Breast epithelium (tissue), 4 donors: ENCODE results near the gene PLCH1. TPM values are rescaled to one million over a fixed set of nuclear protein-coding genes. Genes with fewer than 3 reads are reported as not detected.
"Not testable (repeated sequence)": the region's sequence is repeated elsewhere in the genome, so short reads cannot be mapped to it uniquely, and the experiment has no call there.

Experiments
- DNase-seq, 2 donors: peaks; one replicate each; pipeline ENCODE4 v3.0.0-alpha.2; 2019; ENCODE audit warnings: low spot score in 2 of 2
- H3K27ac ChIP-seq, 2 donors: fragments of 200-600 bp; sonication (generic) in 1 of 2; one replicate each; pipeline ENCODE4 v1.5.1; 2016 to 2019; ENCODE audit warnings: mild to moderate bottlenecking in 1 of 2
- H3K27me3 ChIP-seq, 2 donors: fragments of 200-600 bp; sonication (generic) in 1 of 2; one replicate each; pipeline versions ENCODE4 v1.5.1 to v1.6.0; 2017 to 2019; ENCODE audit warnings: control low read depth in 1 of 2, mild to moderate bottlenecking in 1 of 2
- H3K36me3 ChIP-seq: fragments of 200-600 bp; one replicate; pipeline ENCODE4 v1.5.1; 2019
- H3K4me1 ChIP-seq, 2 donors: fragments of 200-600 bp; sonication (generic); one replicate each; pipeline ENCODE4 v1.5.1; 2016 to 2019; ENCODE audit warnings: control low read depth in 1 of 2
- H3K4me3 ChIP-seq, 3 donors: fragments of 200-600 bp; sonication (generic); 1 replicate in 2 of 3; 2 replicates in 1 of 3; pipeline ENCODE4 v1.5.1; 2016 to 2019; ENCODE audit warnings: mild to moderate bottlenecking in 3 of 3, moderate library complexity in 2 of 3
- H3K9me3 ChIP-seq, 2 donors: fragments of 200-600 bp; sonication (generic) in 1 of 2; one replicate each; pipeline ENCODE4 v1.5.1; 2016 to 2019; ENCODE audit warnings: control low read depth in 1 of 2
- CTCF ChIP-seq, 3 donors: fragments of 450-650 bp; IDR thresholded peaks; one replicate each; pipeline ENCODE4 v1.5.1; 2016 to 2017; ENCODE audit warnings: antibody characterized with exemption in 3 of 3, mild to moderate bottlenecking in 3 of 3, moderate library complexity in 3 of 3
- POLR2A ChIP-seq: fragments of 450-650 bp; IDR thresholded peaks from one replicate; pipeline ENCODE4 v1.6.1; 2016; ENCODE audit warnings: antibody characterized with exemption, mild to moderate bottlenecking, moderate library complexity
- POLR2AphosphoS5 ChIP-seq, 3 donors: sonication (generic); formaldehyde crosslinking; IDR thresholded peaks; one replicate each; pipeline ENCODE4 v1.6.1; 2017; ENCODE audit warnings: antibody characterized with exemption in 3 of 3
- intact Hi-C: fragments of 100-400 bp; cut with DNase I; formaldehyde crosslinking; loops from one replicate; pipeline ENCODE4 v1.15.1; 2023; ENCODE audit warnings: low total_unique reads
- total RNA-seq, 3 donors: library from RNA; depleted of rRNA; stranded (reverse); fragments of >200 nt; gene quantifications; one replicate each; pipeline ENCODE4 v1.1.0, GENCODE V29; 2016

The PLCH1 gene
- total RNA-seq, 3 donors from 2014 or later: 2.0 to 3.4 TPM; not detected in 1

GRCh38 chr3:155629056-155629455 is 115.8 kb downstream of the PLCH1 start:
- TF ChIP-seq POLR2AphosphoS5 (IDR thresholded peaks at IDR 0.05) (no peak), CTCF (IDR thresholded peaks at IDR 0.05) (no peak), POLR2A (no peak)
- no peaks in the 10 kb centered on the region for H3K9me3 ChIP-seq
- H3K4me1 ChIP-seq: no peaks in the 10 kb centered on the region
- no peaks in the 10 kb centered on the region for H3K27me3 ChIP-seq
- intact Hi-C loops: loop anchor here (10.0 kb wide), 1 partner anchor 94 kb away; no protein-coding TSS in a partner anchor
- no peak overlapping the region for H3K27ac ChIP-seq
- DNase-seq: no peak
- no peak overlapping the region for H3K4me3 ChIP-seq
- no peaks in the 10 kb centered on the region for H3K36me3 ChIP-seq

- not testable (repeated sequence) for H3K27ac ChIP-seq, H3K4me1 ChIP-seq, DNase-seq, H3K27me3 ChIP-seq, H3K9me3 ChIP-seq, H3K4me3 ChIP-seq, H3K36me3 ChIP-seq
- intact Hi-C loops: loop anchor here (10.0 kb wide), 1 partner anchor 88 kb away; no protein-coding TSS in a partner anchor
Measured at GRCh38 chr3:155622647-155623046, 122.2 kb downstream of the PLCH1 start.

- H3K27ac ChIP-seq, DNase-seq, H3K36me3 ChIP-seq, H3K27me3 ChIP-seq, H3K4me1 ChIP-seq, H3K4me3 ChIP-seq: not testable (repeated sequence)
- H3K9me3 ChIP-seq: peaks cover 0 to 23% of the 10 kb centered on the region in 2 donors
- intact Hi-C loops: loop anchor here (10.0 kb wide), 1 partner anchor 86 kb away; no protein-coding TSS in a partner anchor
Measured at GRCh38 chr3:155620552-155620951, 124.3 kb downstream of the PLCH1 start.

GRCh38 chr3:155619118-155619915 is 125.6 kb downstream of the PLCH1 start:
- intact Hi-C loops: no loop called here
- Histone ChIP-seq H3K27me3 (no peaks in the 10 kb centered on the region), H3K36me3 (no peaks in the 10 kb centered on the region), H3K27ac (no peak overlapping the region), H3K9me3 (peaks cover 0 to 35% of the 10 kb centered on the region in 2 donors), H3K4me1 (no peaks in the 10 kb centered on the region), H3K4me3 (no peak overlapping the region)
- no peak for DNase-seq
- TF ChIP-seq POLR2A (no peak), CTCF (IDR thresholded peaks at IDR 0.05) (no peak), POLR2AphosphoS5 (IDR thresholded peaks at IDR 0.05) (no peak)

GRCh38 chr3:155618543-155618942 is 126.3 kb downstream of the PLCH1 start:
- TF ChIP-seq CTCF (IDR thresholded peaks at IDR 0.05) (no peak), POLR2A (no peak), POLR2AphosphoS5 (IDR thresholded peaks at IDR 0.05) (no peak)
- Histone ChIP-seq H3K4me1 (no peaks in the 10 kb centered on the region), H3K36me3 (no peaks in the 10 kb centered on the region), H3K4me3 (no peak overlapping the region), H3K27ac (no peak overlapping the region), H3K9me3 (peaks cover 0 to 40% of the 10 kb centered on the region in 2 donors), H3K27me3 (no peaks in the 10 kb centered on the region)
- intact Hi-C loops: no loop called here
- DNase-seq: no peak

GRCh38 chr3:155617346-155617925 is 127.4 kb downstream of the PLCH1 start:
- peaks cover 0 to 40% of the 10 kb centered on the region in 2 donors for H3K9me3 ChIP-seq
- no peak overlapping the region for H3K4me3 ChIP-seq
- intact Hi-C loops: no loop called here
- H3K4me1 ChIP-seq: no peaks in the 10 kb centered on the region
- no peaks in the 10 kb centered on the region for H3K36me3 ChIP-seq
- H3K27ac ChIP-seq: no peak overlapping the region
- TF ChIP-seq POLR2AphosphoS5 (IDR thresholded peaks at IDR 0.05) (no peak), POLR2A (no peak), CTCF (IDR thresholded peaks at IDR 0.05) (no peak)
- DNase-seq: no peak
- H3K27me3 ChIP-seq: no peaks in the 10 kb centered on the region

- intact Hi-C loops, DNase-seq, H3K27me3 ChIP-seq: not testable (repeated sequence)
Measured at GRCh38 chr3:155615141-155615540, 129.7 kb downstream of the PLCH1 start.

GRCh38 chr3:155614410-155614809 is 130.5 kb downstream of the PLCH1 start:
- DNase-seq, H3K4me3 ChIP-seq, intact Hi-C loops, H3K36me3 ChIP-seq, H3K4me1 ChIP-seq, H3K27me3 ChIP-seq, H3K27ac ChIP-seq: not testable (repeated sequence)
- peaks cover 0 to 41% of the 10 kb centered on the region in 2 donors for H3K9me3 ChIP-seq

More at GRCh38 chr3:155615141-155615540, 129.7 kb downstream of the PLCH1 start:
- H3K27ac ChIP-seq, H3K36me3 ChIP-seq, H3K4me1 ChIP-seq, H3K4me3 ChIP-seq: not testable (repeated sequence)
- peaks cover 0 to 40% of the 10 kb centered on the region in 2 donors for H3K9me3 ChIP-seq
